Activated naive CD4-positive, alpha-beta T cell treated with anti-CD3 and anti-CD28 coated beads, Interleukin-2, amount 10 ng/mL, durations not matched to agents 7 days and 5 days (primary cell): ENCODE data around the gene STX5.
"Not testable (repeated sequence)": the region's sequence is repeated elsewhere in the genome, so short reads cannot be mapped to it uniquely, and the experiment has no call there.

Source experiments
- CTCF ChIA-PET: fragments of 350-600 bp; sonication (Branson Sonifier 250); formaldehyde crosslinking; loops from one replicate; lab custom pipeline; 2021; ENCODE audit warnings: antibody characterized with exemption; lab: Charles Lee
- DNase-seq: peaks from one replicate; pipeline ENCODE4 v3.0.0-alpha.2; 2020
- H3K27ac Mint-ChIP-seq: one replicate; pipeline ENCODE4 v1.8.0; 2021; ENCODE audit warnings: mild to moderate bottlenecking, moderate library complexity, mixed read lengths
- H3K27me3 Mint-ChIP-seq: one replicate; pipeline ENCODE4 v1.8.0; 2021; ENCODE audit warnings: mild to moderate bottlenecking, mixed read lengths
- H3K36me3 Mint-ChIP-seq: one replicate; pipeline ENCODE4 v1.8.0; 2021; ENCODE audit warnings: mixed read lengths
- H3K4me1 Mint-ChIP-seq: one replicate; pipeline ENCODE4 v1.8.0; 2021; ENCODE audit warnings: mixed read lengths
- H3K4me3 Mint-ChIP-seq: one replicate; pipeline ENCODE4 v1.8.0; 2021; ENCODE audit warnings: mild to moderate bottlenecking, moderate library complexity, mixed read lengths
- H3K9me3 Mint-ChIP-seq: one replicate; pipeline ENCODE4 v1.8.0; 2021; ENCODE audit warnings: mixed read lengths

Gene STX5

DNA sequence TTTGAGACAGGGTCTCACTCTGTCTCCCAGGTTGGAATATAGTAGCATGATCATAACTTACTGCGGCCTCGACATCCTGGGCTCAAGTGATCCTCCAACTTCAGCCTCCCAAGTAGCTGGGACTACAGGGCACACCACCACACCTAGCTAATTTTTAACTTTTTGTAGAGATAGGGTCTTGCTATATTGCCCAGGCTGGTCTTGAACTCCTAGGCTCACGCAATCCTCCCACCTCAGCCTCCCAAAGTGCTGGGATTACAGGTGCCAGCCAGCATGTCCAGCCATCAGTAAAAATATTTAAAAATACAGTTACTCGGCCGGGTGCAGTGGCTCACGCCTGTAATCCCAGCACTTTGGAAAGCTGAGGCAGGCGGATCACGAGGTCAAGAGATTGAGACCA is 3.7 kb downstream of the STX5 start:
- not testable (repeated sequence) for H3K27me3 Mint-ChIP-seq, H3K9me3 Mint-ChIP-seq, H3K27ac Mint-ChIP-seq, DNase-seq, H3K4me3 Mint-ChIP-seq
- Mint-ChIP-seq H3K36me3 (peaks cover 43% of the 10 kb centered on the region), H3K4me1 (peaks cover 40% of the 10 kb centered on the region)
- CTCF ChIA-PET, result interaction anchor here (1.4 to 1.6 kb wide), 2 partner anchors 34 to 42 kb away, joined by 3 to 5 read pairs; no protein-coding TSS in a partner anchor

DNA sequence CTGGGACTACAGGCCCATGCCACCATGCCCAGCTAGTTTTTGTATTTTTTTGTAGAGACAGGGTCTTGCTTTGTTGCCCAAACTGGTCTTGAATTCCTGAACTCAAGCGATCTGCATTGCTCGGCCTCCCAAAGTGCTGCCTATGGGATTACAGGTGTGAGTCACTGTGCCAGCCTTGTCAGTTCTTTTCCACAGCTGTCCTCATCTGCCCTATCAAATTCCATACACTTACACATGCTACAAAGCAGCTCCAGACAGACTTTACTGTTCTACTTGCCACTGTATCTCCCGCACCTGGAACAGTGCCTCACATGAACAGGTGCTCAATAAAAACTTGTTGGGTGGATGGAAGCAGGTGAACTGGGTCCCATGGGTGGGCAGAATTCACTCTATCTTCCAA is 8.2 kb downstream of the STX5 start:
- Mint-ChIP-seq H3K27me3 (no peaks in the 10 kb centered on the region), H3K4me3 (no peak overlapping the region), H3K27ac (no peak overlapping the region), H3K9me3 (no peaks in the 10 kb centered on the region), H3K4me1 (peaks cover 22% of the 10 kb centered on the region), H3K36me3 (peaks cover 51% of the 10 kb centered on the region)
- CTCF ChIA-PET, result interaction anchor here (0.9 kb wide), 2 partner anchors 37 to 54 kb away, joined by 3 read pairs; no protein-coding TSS in a partner anchor
- no peak for DNase-seq

DNA sequence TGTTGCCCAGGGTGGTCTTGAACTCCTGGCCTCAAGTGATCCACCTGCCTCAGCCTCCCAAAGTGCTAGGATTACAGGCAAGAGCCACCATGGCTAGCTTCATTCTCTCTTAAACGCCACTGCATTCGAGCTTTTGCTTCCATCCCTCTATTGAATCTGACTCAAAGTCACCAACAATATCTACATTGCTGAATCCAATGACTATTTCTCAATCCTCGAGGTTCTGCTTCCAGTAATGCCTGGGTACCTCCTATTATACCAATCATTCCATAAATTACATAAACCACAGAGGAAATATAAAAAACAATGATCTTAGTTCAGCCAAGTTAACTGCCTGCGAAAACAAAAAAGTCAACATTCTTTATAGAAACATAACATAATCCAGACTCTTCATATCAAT is 14.7 kb downstream of the STX5 start:
- Mint-ChIP-seq H3K9me3 (no peaks in the 10 kb centered on the region), H3K4me1 (peaks cover 2% of the 10 kb centered on the region), H3K4me3 (no peak overlapping the region), H3K27ac (no peak overlapping the region), H3K27me3 (no peaks in the 10 kb centered on the region), H3K36me3 (peaks cover 19% of the 10 kb centered on the region)
- CTCF ChIA-PET, result interaction anchor here (1.0 to 1.4 kb wide), 2 partner anchors 31 to 61 kb away, joined by 3 read pairs; no protein-coding TSS in a partner anchor
- DNase-seq, result no peak

DNA sequence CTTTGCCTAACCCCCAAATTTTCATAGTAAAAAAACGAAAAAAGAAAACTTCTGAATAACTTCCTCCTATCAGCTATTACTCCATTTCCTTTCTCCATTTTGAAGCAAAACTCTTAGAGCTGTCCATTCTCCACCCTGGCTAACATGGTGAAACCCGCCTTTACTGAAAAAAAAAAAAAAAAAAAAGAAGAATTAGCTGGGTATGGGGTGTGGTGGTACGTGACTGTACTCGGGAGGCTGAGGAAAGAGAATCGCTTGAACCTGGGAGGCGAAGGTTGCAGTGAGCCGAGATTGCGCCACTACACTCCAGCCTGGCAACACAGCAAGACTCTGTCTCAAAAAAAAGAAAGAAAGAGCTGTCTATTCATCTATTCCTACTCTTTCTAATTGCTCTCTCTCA is 15.3 kb downstream of the STX5 start:
- H3K36me3 Mint-ChIP-seq, result peaks cover 19% of the 10 kb centered on the region
- no peak for DNase-seq
- H3K4me3 Mint-ChIP-seq, result no peak overlapping the region
- no peak overlapping the region for H3K27ac Mint-ChIP-seq
- CTCF ChIA-PET, result interaction anchor here (1.4 kb wide), 1 partner anchor 30 kb away, joined by 3 read pairs; no protein-coding TSS in a partner anchor
- no peaks in the 10 kb centered on the region for H3K9me3 Mint-ChIP-seq
- H3K4me1 Mint-ChIP-seq, result peaks cover 2% of the 10 kb centered on the region
- no peaks in the 10 kb centered on the region for H3K27me3 Mint-ChIP-seq

DNA sequence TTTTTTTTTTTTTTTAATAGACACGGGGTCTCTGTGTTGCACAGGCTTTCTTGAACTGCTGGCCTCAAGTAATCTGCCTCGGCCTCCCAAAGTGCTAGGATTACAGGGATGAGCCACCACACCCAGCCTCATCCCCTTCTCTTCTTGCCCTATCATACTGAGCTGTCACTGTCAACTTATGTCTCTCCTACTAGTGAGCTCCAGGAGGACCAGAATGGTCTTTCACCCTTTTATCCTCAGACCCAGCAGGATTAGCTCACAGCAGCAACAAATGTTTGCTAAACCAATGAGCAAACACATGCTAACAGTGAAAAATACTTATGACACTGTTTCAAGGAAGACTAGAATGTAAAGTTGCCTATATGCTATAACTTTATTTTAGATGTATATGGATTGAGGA is 20.2 kb downstream of the STX5 start:
- CTCF ChIA-PET, result interaction anchor here (0.7 to 1.1 kb wide), 2 partner anchors 24 to 387 kb away, joined by 3 read pairs; partner anchors contain the start of gene TMEM179B
- peaks cover 10% of the 10 kb centered on the region for H3K36me3 Mint-ChIP-seq
- H3K4me3 Mint-ChIP-seq, result no peak overlapping the region
- no peak for DNase-seq
- no peak overlapping the region for H3K27ac Mint-ChIP-seq
- H3K9me3 Mint-ChIP-seq, result no peaks in the 10 kb centered on the region
- no peaks in the 10 kb centered on the region for H3K27me3 Mint-ChIP-seq
- H3K4me1 Mint-ChIP-seq, result peaks cover 1% of the 10 kb centered on the region

DNA sequence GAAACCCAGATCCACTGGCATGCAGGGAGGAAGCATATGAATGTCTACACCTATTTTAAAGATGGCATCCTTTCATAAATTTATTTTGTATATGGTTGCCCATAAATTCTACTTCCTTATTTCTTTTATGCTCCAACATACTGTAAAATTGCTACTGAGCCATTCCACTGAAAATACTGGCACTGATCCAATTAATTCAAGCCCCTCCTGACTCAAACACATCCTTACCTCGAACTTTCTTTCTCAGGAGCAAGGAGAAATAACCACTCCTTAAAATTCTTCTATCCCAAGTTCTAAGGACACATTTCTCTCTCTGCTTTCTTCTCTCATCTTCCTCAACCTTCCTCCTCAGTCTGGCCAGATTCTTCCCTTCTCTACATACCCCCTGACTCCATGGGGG is 21.1 kb downstream of the STX5 start:
- H3K4me1 Mint-ChIP-seq, result peaks cover 10% of the 10 kb centered on the region
- DNase-seq, result no peak
- CTCF ChIA-PET, result no interaction called here
- no peak overlapping the region for H3K27ac Mint-ChIP-seq
- peaks cover 4% of the 10 kb centered on the region for H3K36me3 Mint-ChIP-seq
- no peaks in the 10 kb centered on the region for H3K9me3 Mint-ChIP-seq
- no peak overlapping the region for H3K4me3 Mint-ChIP-seq
- H3K27me3 Mint-ChIP-seq, result no peaks in the 10 kb centered on the region

DNA sequence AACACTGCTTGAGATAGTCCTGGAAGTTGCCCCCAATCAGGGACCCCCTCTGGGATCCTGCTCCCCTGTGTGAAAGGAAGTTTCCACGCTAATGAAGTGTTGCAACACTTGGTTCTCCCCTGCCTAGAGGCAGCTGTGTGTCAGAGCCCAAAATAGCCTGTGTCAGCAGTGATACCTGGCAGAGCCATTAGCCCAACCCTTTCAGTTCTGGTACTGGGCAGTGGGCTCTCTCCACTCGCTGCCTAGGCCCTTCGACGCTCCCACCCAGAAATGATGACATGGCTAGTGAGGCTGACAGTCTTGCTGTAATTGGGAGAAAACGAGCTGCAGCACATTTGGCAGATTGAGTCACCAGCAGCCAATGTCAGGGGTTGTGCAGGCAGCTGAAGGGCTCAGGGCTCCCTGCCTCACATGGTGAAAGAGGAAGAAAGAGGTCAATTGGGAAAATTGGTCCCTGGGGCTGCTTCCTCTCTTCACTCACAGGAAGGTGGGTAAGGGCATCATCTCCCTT is 25.2 kb downstream of the STX5 start:
- H3K36me3 Mint-ChIP-seq, result peaks cover 28% of the 10 kb centered on the region
- H3K4me1 Mint-ChIP-seq, result peaks cover 32% of the 10 kb centered on the region
- CTCF ChIA-PET, result interaction anchor here (1.1 to 3.9 kb wide), 4 partner anchors 13 to 57 kb away, joined by 3 to 15 read pairs (median 4); no protein-coding TSS in a partner anchor
- H3K9me3 Mint-ChIP-seq, result no peaks in the 10 kb centered on the region
- H3K27ac Mint-ChIP-seq, result peak overlapping the region; percentile 97
- peak overlapping the region; percentile 97 for H3K4me3 Mint-ChIP-seq
- DNase-seq, result no peak
- peaks cover 4% of the 10 kb centered on the region for H3K27me3 Mint-ChIP-seq

DNA sequence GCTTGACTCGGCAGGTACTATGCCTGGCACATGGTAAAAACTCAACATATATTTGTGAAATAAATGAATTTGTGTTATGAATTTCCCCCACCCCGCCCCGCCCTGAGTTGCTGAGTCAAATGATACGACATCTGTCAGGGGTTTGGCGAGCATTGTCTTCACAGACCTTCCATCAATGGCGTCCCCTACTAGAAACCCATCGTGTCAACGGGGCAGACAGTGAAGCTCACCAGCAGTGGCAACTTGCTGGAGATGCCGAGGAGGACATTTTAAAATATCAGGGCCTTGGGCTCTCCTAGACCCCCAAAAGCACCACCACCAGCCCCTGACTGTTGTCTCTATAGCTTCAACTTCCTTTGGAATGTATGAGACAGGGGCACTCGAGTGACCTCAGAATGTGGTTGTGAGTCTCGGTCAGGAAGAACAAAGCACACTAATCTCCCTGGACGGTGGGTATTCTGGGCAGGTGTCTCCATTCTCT is 25.9 kb downstream of the STX5 start:
- Mint-ChIP-seq H3K36me3 (peaks cover 34% of the 10 kb centered on the region), H3K27me3 (peaks cover 4% of the 10 kb centered on the region), H3K4me3 (peak overlapping the region; percentile 97), H3K9me3 (no peaks in the 10 kb centered on the region), H3K27ac (peak overlapping the region; percentile 97), H3K4me1 (peaks cover 34% of the 10 kb centered on the region)
- no peak for DNase-seq
- CTCF ChIA-PET, result interaction anchor here (1.1 to 3.9 kb wide), 4 partner anchors 13 to 57 kb away, joined by 3 to 15 read pairs (median 4); no protein-coding TSS in a partner anchor

DNA sequence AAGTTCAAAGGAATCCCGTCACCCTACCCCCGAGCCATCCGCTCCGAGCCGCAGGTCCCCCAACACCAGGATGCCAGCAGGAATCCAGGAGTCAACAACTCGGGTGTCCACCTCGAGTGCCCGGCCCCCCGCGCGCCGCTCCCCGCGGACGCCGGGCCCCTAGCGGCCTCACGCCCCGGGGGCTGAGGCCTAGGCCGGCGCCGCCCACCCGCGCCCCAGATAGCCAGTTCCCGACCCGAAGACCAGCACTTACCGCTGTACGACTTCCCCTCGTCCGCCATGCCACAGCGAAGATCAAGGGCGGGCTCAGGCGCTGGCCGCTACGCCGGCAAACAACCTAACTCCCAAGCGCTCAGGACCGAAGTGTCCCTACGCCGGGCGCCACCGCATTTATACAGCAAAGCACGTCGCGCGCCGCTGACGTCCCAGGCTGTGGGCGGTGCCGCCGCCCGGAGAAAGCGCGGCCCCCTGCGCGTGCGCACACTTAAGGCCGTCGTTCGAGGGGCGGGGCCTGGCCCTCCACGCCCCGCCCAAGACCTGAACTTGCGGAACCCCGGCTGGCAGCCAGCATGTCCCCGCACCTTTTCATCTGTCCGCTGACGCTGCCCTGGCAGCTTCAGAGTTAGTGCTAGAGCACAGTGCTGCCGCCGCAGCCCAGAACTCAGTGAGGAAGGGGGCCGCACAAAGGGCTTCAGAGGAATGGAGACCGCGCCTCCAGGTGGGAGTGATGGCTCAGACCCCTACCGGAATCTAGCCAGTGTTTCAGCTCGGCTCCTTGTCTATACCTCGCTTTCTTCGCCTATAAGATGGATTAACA is 26.6 kb downstream of the STX5 start, which contains the start of gene NXF1:
NXF1 (minus strand) TSS at position 365 of the 817 bp plus-strand sequence; CDS start at position 281, 84 bp downstream.
- Mint-ChIP-seq H3K27me3 (peaks cover 4% of the 10 kb centered on the region), H3K4me3 (peak within 1 kb of the TSS; percentile 97), H3K36me3 (peaks cover 38% of the 10 kb centered on the region), H3K9me3 (no peaks in the 10 kb centered on the region), H3K27ac (peak within 1 kb of the TSS; percentile 97), H3K4me1 (peaks cover 34% of the 10 kb centered on the region)
- CTCF ChIA-PET, result interaction anchor here (1.1 to 3.9 kb wide), 5 partner anchors 12 to 58 kb away, joined by 3 to 15 read pairs (median 4); partner anchors contain the start of gene TMEM179B
- peak; percentile 94 for DNase-seq

DNA sequence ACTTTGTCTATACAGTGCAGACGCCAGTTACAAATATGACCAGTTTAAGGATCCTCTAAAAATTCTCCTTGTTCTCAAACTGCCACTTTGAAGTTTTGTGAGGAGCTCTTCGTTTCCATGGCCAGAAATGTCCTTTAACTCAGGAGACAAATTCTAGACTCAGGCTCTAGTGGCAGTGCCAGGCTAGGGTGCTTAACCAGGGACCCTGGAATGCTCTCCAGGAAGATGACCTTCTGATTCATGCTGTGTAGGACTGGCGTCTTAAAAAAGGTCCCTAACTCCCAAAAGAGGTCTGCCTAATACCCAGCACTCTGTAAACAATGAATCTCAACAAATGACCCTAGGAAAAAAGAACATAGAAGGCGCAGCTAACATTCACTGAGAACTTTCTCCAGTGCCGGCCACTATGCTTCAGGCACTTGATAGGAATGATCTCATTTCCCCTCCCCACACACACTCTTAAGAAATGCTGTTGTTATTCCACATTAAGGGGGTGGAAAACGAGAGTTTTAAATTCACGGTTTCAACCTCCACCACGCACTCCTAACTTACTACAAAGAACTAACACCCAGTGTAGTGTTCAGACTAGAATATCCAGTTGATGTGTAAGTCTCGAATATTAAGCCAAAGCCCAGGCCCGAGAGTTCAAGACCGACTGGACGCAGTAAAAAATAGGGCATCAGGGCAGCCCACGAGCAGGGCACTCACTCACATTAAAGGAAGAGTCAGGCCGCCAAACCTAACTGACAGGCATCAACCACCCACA is 27.4 kb downstream of the STX5 start:
- DNase-seq, result no peak
- H3K9me3 Mint-ChIP-seq, result no peaks in the 10 kb centered on the region
- H3K27me3 Mint-ChIP-seq, result peaks cover 4% of the 10 kb centered on the region
- H3K4me1 Mint-ChIP-seq, result peaks cover 34% of the 10 kb centered on the region
- peak overlapping the region; percentile 97 for H3K4me3 Mint-ChIP-seq
- CTCF ChIA-PET, result interaction anchor here (1.2 to 1.5 kb wide), 2 partner anchors 10 to 18 kb away, joined by 4 to 6 read pairs; partner anchors contain the start of gene TMEM179B
- peak overlapping the region; percentile 97 for H3K27ac Mint-ChIP-seq
- peaks cover 46% of the 10 kb centered on the region for H3K36me3 Mint-ChIP-seq

DNA sequence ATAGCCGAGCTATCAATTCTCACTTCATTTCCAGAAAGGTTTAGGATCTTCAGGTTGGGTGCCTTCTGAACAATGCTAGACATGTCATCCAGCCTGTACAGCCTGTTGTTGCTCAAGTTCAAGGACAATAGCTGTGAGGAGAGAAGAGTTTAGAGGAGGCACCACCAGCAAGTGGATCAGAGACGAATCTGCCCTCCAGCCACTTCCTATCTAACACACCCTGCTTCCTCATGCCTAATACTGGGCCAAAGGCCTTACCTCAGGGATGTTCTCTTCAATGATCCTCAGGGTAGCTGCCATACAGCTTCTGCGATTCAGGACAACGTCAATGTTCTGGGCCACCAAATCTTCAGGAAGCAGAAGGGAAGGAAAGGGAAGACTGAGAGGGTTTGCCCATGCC is 30.8 kb downstream of the STX5 start:
- Mint-ChIP-seq H3K27ac (no peak overlapping the region), H3K4me3 (no peak overlapping the region), H3K27me3 (peaks cover 4% of the 10 kb centered on the region), H3K36me3 (peaks cover 63% of the 10 kb centered on the region), H3K9me3 (no peaks in the 10 kb centered on the region), H3K4me1 (peaks cover 27% of the 10 kb centered on the region)
- CTCF ChIA-PET, result interaction anchor here (0.7 to 2.5 kb wide), 3 partner anchors 14 to 62 kb away, joined by 3 to 10 read pairs (median 4); partner anchors contain the start of gene TMEM179B
- DNase-seq, result no peak

DNA sequence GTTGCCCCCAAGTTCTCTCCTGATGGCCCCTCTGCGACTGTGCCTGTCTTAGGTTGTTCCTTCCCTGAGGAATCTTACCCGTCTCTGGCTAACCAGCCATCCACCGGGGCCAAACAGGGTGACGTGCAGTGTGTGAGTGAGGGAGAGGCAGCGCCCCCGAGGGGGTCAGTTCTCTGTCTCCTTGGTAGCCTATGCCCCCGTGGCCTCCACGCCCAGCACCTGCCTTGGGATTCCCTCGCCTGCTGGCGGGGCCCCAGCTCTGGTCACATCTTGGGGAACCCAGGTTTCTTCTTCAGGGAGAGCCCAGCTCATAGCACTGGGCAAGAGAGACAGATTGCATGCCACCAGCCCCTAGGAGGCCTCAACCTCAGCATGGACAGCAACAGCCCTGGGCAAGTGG is 32.4 kb downstream of the STX5 start:
- Mint-ChIP-seq H3K27me3 (no peaks in the 10 kb centered on the region), H3K4me3 (no peak overlapping the region)

DNA sequence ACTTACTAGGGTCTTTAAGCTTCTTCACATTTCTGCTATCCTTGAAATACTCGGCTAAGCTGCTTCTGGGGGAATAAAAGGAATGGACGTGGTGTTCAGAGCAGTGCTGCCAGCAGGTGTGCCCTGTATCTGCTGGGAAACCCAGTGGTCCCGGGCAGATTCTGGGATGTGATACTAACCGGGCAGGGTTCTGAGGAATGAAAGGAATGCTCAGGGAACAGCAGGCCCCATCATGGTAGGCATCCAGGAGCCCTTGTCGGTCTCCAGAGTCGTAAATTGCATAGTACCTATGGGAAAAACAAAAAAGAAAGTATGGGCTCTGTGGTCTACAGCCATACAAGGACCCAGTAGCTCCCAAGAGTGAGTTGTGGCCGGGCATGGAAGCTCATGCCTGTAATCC is 35.6 kb downstream of the STX5 start:
- CTCF ChIA-PET, result no interaction called here
- peaks cover 73% of the 10 kb centered on the region for H3K36me3 Mint-ChIP-seq
- H3K4me1 Mint-ChIP-seq, result peaks cover 12% of the 10 kb centered on the region
- no peaks in the 10 kb centered on the region for H3K9me3 Mint-ChIP-seq
- no peak for DNase-seq
- no peak overlapping the region for H3K27ac Mint-ChIP-seq
- H3K27me3 Mint-ChIP-seq, result no peaks in the 10 kb centered on the region
- no peak overlapping the region for H3K4me3 Mint-ChIP-seq

More for the DNA sequence above, 32.4 kb downstream of the STX5 start:
- Mint-ChIP-seq H3K9me3 (no peaks in the 10 kb centered on the region), H3K27ac (peak overlapping the region; percentile 24), H3K36me3 (peaks cover 74% of the 10 kb centered on the region), H3K4me1 (peaks cover 15% of the 10 kb centered on the region)
- DNase-seq, result no peak
- CTCF ChIA-PET, result interaction anchor here (2.5 kb wide), 1 partner anchor 13 kb away, joined by 10 read pairs; the partner anchor contains the start of gene TMEM179B
